NOMO-1 (cell line): ENCODE data around the gene LEAP2.

Source experiments
- DNase-seq, 2 experiments: peaks; one replicate each; lab custom pipeline; 2025; ENCODE audit not compliant: unreplicated experiment in 2 of 2; lab: John Stamatoyannopoulos, UW

LEAP2 gene

GRCh38 chr5:132873119-132873929, at the start of gene LEAP2:
Gene LEAP2, plus strand, starts transcription at chr5:132873668. Its CDS starts 27 bp downstream, at chr5:132873695.
- no peak for DNase-seq

- DNase-seq, result no peak
Observed at GRCh38 chr5:132824426-132824825, 49.0 kb upstream of the LEAP2 start.

- no peak for DNase-seq
Observed at GRCh38 chr5:132825033-132825833, 48.2 kb upstream of the LEAP2 start.

- no peak for DNase-seq
Observed at GRCh38 chr5:132825834-132826391, 47.6 kb upstream of the LEAP2 start.

- no peak for DNase-seq
Observed at GRCh38 chr5:132826424-132827082, 46.9 kb upstream of the LEAP2 start.

DNA sequence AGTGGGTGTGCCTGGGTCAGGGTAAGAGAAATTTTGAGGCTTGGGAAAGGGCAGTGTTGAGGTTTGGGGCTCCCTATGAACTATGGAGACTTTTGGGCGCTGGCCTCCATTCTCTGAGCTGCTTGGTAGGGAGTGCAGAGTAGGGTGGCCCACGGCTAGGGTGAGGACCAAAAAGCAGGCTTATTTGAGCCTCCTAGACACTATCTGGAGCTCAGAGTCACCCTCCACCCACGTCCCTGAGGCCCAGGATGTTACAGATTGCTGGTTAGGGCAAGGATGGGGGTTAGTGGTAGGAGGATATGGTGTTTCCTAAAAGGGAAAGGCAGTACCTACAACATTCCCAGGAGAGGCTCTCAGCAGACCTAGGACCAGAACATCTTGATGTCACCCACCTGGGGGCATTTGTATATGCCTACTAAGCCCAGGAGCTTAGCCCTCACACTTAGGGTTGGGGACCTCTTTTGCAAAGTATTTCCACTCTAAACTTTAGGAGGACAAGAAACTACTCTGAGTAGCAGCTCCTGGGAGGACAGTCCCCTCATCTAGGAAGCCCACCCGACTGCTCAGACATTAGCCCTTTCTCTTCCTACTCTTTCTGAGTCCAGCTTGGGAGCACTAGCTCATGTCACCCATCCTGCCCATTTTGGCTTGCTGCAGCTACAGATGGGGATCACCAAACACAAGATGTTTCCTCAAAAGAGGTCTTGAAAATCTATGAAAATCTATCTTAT, 45.4 kb upstream of the LEAP2 start:
- DNase-seq, result no peak

DNA sequence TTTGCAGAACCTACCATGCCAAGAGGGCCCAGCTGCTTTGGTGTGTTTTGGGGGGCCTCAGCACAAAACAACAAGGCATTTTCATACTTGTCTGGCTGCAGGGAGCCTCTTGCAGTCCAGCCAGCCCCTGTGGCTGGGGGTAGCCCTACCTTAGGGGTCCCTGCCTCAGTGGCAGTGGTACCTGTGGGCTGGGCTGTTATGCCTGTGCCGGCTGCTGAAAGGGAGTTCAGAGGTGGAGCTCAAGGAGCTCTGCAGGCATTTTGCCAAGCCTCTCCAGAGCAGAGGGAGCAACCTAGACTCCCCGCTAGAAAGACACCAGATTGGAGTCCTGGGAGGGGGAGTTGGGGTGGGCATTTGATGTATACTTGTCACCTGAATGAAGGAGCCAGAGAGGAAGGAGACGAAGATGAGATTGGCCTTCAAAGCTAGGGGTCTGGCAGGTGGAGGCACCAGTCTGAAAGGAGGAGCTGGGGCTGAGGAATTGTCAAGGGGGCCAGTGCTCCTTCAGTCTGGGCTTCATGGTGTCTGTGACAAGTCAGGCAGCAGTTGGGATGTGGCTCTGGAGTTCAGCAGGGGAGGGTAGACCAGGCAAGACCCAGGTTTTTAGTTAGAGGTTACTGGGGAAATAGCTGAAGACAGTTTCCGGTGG, 44.5 kb upstream of the LEAP2 start:
- DNase-seq, result no peak

GRCh38 chr5:132829742-132830435, 43.6 kb upstream of the LEAP2 start:
- DNase-seq, result peak; percentile 74

GRCh38 chr5:132830436-132831094, 42.9 kb upstream of the LEAP2 start, which contains the start of gene SHROOM1:
Gene SHROOM1, minus strand, starts transcription at chr5:132830647. Its CDS starts 4,507 bp downstream, at chr5:132826140.
- DNase-seq, result peak; percentile 23 to 38

DNA sequence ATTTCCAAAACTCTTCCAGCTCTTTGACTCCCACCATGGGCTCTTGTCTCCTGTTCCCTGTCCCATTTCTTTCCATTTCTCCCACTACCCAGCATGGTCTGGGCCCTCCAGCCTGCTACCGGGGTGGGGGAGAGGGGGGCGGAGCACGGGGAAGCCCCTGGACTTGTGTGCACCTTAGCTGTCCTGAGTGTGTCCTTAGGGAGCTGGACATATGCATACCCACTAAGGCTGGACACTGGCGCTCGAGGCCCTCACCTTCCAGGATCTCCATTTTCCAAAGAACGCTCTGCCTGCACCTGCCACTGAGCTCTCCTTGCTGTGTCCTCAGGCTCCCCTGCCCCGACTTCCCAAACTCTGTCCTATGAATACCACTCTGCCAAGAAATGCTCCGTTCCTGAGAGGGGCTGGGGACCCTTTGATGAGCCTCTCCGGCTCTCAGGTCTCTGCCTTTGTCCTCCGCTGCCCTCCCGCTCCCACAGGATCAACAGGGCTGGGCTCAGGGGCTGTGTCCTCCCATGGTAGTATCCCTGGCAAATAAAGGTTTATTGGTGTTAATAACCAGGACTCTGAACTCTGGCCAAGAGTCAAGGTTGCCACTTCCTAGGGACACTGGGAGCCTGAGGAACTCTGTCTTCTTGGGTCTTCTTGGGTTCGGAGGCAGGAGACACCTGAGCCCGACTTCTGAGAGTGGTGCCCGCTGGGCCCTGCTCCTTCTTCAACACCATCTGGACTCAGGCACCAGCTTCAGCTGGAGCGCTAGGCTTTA, 42.2 kb upstream of the LEAP2 start:
- DNase-seq, result no peak

- DNase-seq, result no peak
Observed at GRCh38 chr5:132832612-132833011, 40.9 kb upstream of the LEAP2 start.

GRCh38 chr5:132834057-132834456, 39.4 kb upstream of the LEAP2 start:
- DNase-seq, result no peak

DNA sequence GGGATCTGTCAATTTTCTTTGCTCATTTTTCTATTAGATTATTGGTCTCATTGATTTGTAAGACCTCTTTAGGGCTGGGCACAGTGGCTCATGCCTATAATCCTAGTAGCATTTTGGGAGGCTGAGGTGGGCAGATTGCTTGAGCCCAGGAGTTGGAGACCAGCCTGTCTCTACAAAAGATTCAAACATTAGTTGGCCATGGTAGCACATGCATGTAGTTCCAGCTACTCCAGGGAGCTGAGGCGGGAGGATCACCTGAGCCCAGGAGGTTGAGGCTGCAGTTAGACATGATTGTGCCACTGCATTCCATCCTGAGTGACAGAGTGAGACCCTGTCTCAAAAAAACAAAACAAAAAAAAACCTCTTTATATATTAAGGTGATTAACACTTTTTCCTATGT, 36.6 kb upstream of the LEAP2 start:
- DNase-seq, result no peak

- no peak for DNase-seq
Observed at GRCh38 chr5:132837868-132838267, 35.6 kb upstream of the LEAP2 start.

GRCh38 chr5:132838516-132839282, 34.8 kb upstream of the LEAP2 start:
- DNase-seq, result no peak

DNA sequence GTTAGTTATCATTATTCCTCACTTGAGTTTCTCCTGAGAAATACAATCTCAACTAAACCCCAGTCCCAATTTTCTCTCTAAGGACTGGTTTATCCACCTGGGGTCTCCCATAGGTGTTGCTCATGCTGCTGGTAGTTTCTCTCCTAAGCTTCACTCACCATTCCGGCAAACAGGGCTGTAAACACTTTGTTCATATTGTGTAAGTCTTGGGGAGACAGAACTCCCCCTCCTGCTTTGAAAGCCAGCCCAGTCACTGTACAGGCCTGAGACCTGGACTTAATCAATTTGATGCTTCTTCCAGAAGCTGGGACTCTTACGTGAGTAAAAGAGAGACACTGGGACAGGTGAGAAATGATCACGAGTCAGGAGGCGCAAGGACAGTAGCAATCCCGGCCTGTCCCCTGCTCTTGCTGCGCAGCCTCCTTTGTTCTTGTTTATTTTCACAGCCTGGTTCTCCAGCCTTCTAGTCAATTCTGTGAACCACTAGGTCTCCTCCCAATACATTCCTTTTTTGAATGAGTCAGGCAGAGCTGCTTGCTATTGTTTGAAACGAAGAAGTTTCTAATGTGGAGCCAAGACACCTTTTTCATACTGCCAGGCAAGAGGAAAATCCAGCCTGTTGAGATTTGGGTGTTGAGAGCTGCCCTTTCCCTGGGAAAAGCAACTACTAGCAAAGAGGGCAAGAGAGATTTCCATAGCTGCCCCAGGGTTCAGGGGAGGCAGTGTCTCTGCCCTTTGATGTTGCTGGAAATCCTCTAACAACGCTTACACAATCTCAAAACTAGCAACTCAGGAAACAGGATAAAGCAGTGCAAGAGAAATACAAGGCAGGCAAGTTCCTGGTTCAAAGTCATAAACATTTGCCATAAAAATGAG, 33.8 kb upstream of the LEAP2 start:
- peak in 1 of 2 experiments; percentile 25 for DNase-seq
